DLD1 (cell line): Measurements from ENCODE around the gene OR1A2.
"Not testable (repeated sequence)": the region's sequence is repeated elsewhere in the genome, so short reads cannot be mapped to it uniquely, and the experiment has no call there.

Experiments used
- in situ Hi-C: cut with HindIII; loops from 2 replicates; pipeline ENCODE4 v1.10.0; 2017; ENCODE audit warnings: low sequenced_read_pairs

OR1A2 gene, protein sequence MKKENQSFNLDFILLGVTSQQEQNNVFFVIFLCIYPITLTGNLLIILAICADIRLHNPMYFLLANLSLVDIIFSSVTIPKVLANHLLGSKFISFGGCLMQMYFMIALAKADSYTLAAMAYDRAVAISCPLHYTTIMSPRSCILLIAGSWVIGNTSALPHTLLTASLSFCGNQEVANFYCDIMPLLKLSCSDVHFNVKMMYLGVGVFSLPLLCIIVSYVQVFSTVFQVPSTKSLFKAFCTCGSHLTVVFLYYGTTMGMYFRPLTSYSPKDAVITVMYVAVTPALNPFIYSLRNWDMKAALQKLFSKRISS

GRCh38 chr17:3197219-3197618 lies at the start of gene OR1A2:
OR1A2 (plus strand) TSS chr17:3197519; CDS start chr17:3197519, 0 bp downstream.
- in situ Hi-C loops, result no loop called here

GRCh38 chr17:3157218-3157617 lies 40.1 kb upstream of the OR1A2 start:
- in situ Hi-C loops, result no loop called here

- in situ Hi-C loops, result no loop called here
Measured at GRCh38 chr17:3167574-3167973, 29.7 kb upstream of the OR1A2 start.

GRCh38 chr17:3189961-3190360 lies 7.4 kb upstream of the OR1A2 start:
- in situ Hi-C loops, result no loop called here

DNA sequence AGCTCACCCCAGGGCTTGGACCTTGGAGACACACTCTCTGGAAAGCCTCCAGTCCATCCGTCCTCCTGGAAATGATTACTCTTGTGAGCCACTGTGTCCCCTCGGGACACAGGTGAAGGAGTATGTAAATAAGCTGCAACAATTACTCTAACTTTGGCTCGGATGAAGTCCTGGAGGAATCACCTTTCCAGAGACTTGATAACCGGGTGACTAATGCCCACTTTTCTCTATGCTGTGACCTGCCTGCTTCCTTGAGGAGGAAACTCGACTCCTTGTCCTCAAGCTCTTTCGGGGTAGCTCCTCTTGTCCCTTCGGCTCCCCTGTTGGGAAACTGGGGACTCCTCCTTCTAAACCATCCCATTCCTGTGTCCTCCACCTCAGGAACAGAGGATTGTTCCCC lies 10.0 kb downstream of the OR1A2 start, which contains the start of gene OR1A1:
TSS of gene OR1A1 (plus strand) at position 301 of the 400 bp plus-strand sequence. CDS start 7,954 bp downstream, outside the sequence.
- in situ Hi-C loops, result no loop called here

GRCh38 chr17:3208484-3208883 lies 11.2 kb downstream of the OR1A2 start:
- in situ Hi-C loops, result no loop called here

GRCh38 chr17:3213001-3213400 lies 15.7 kb downstream of the OR1A2 start:
- in situ Hi-C loops, result no loop called here

- in situ Hi-C loops, result no loop called here
Measured at GRCh38 chr17:3213587-3213986, 16.3 kb downstream of the OR1A2 start.

DNA sequence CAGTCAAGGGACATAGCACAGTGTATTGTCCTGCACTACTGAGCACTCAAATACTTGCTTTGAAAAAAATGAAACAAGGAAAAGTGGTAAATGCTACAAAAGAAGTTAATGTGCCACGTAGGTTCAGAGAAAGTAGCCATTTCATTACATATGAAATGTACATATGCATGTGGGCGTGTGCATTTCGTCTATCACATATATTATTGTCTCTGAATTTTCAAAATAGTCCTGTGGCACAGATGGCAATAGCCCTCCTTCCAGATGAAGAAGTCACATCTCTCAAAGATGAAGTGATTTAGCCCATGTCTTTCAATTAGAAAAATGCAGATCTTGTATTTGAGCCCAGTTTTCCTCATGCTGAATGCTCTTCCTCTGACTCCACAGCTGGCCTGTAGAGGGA lies 22.7 kb downstream of the OR1A2 start:
- in situ Hi-C loops, result not testable (repeated sequence)

GRCh38 chr17:3221850-3222249 lies 24.5 kb downstream of the OR1A2 start:
- in situ Hi-C loops, result no loop called here

DNA sequence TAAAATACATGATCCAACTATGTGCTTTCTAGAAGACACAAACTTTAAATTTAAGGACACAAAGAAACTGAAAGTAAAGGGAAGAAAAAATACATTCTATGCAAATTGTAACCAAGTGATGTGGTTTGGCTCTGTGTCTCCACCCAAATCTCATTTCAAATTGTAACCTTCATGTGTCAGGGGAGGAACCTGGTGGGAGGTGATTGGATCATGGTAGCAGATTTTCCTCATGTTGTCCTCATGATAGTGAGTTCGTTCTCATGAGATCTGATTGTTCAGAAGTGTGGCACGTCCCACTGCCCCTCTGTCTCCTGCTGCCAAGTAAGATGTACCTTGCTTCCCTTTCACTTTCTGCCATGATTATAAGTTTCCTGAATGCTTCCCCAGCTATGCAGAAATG lies 25.2 kb downstream of the OR1A2 start:
- in situ Hi-C loops, result no loop called here

DNA sequence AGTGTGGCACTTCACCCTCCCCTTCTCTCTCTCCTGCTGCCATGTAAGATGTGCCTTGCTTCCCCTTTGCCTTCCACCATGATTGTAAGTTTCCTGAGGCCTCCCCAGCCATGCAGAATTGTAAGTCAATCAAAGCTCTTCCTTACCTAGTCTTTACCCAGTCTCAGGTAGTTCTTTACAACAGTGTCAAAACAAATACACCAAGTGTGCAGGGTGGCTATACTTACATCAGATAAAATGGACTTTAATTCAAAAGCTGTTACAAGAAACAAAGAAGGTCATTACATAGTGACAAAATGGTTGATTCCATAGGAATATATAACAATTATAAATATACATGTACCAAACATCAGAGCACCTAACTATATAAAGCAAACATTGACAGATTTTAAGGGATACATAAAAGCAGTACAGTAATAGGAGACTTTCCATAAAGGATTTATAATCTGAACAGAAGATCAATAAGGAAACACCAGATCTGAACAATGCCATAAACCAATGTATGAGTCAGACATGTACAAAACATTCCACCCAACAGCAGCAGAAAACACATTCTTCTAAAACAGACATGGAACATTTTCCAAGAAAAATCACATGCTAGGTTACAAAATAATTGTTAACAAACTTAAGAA lies 27.5 kb downstream of the OR1A2 start:
- in situ Hi-C loops, result not testable (repeated sequence)

DNA sequence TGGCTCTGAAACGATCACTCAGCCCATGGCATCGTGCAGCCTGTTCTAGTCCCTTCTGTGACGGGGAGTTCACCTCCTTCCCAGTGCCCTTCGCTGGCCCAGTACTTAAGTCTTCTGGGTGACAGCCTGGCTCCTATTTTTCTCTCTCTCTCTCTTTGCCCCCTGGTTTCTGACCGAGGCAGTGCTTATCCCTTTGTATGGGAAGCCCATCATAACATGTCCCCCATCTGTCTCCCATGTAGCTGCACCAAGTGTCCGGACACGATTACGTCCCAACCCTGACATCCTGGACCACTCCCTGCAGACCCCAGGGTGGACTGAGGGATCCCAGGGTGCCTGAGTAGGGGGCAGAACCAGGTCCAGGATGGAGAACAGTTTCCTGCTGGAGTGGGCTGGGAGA lies 35.0 kb downstream of the OR1A2 start:
- in situ Hi-C loops, result not testable (repeated sequence)

DNA sequence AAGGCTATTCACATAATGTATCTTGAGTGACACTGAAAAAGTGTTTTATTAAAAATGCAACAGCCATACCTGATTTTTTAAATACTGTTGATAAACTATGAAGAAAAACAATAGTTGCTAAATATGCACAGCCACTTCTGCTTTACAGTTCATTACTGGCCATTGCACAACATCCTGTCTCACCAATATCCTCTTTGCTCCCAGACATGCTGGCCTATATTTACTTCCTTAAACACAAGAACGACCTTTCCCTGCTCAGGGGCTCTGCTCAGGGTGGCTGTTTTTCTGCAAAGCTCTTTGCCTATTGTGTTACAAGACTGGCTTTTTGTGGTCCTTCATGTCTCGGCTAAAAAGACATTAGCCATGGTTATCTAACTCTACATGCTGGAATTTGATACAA lies 41.4 kb downstream of the OR1A2 start:
- in situ Hi-C loops, result not testable (repeated sequence)

DNA sequence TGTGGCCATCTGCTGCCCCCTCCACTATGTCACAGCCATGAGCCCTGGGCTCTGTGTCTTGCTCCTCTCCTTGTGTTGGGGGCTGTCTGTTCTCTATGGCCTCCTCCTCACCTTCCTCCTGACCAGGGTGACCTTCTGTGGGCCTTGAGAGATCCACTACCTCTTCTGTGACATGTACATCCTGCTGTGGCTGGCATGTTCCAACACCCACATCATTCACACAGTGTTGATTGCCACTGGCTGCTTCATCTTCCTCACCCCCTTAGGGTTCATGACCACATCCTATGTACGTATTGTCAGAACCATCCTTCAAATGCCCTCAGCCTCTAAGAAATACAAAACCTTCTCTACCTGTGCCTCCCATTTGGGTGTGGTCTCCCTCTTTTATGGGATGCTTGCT lies 43.7 kb downstream of the OR1A2 start:
- in situ Hi-C loops, result not testable (repeated sequence)

DNA sequence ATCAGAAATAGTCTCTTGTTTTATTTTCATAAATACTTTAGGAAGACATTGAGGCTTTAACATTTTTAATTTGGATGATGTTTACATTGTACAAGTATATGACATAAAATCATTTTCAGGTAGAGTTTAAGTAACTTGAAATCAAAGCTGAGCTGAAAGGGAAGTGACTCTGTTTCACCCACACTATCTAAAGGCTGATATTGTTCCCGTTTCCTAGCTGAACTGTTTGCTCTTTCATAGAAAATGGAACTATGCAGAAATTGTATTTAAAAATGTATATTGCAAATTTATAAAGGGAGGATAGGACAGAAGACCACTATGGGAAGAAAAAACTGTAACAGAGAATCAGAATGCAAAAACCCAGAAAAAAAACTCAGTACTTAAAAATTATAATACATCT lies 47.5 kb downstream of the OR1A2 start:
- in situ Hi-C loops, result not testable (repeated sequence)
